Mesenchymal stem cell (in vitro differentiated cells and primary cell): ENCODE measurements around the gene P2RX7.

Source experiments
- DNase-seq: peaks from one replicate; pipeline ENCODE4 v3.0.0-alpha.2; 2013
- H2AFZ ChIP-seq: one replicate; pipeline ENCODE4 v1.6.1; 2013; ENCODE audit warnings: low read depth, mild to moderate bottlenecking, control low read depth, inconsistent platforms, low read length, moderate library complexity
- H2AK5ac ChIP-seq: 2 replicates; pipeline ENCODE4 v1.6.1; 2013; ENCODE audit warnings: low read length, moderate library complexity, mild to moderate bottlenecking, inconsistent platforms; ENCODE audit not compliant: severe bottlenecking
- H2BK120ac ChIP-seq: one replicate; pipeline ENCODE4 v1.6.1; 2013; ENCODE audit warnings: low read depth, mild to moderate bottlenecking, inconsistent platforms, low read length, moderate library complexity
- H2BK12ac ChIP-seq, 2 experiments: one replicate each; pipeline ENCODE4 v1.6.1; 2013; ENCODE audit warnings: inconsistent platforms in 2 of 2, low read length in 2 of 2, mild to moderate bottlenecking in 2 of 2, moderate library complexity in 2 of 2, control low read depth in 1 of 2
- H2BK15ac ChIP-seq: one replicate; pipeline ENCODE4 v1.6.1; 2013; ENCODE audit warnings: mild to moderate bottlenecking, low read depth, inconsistent platforms; ENCODE audit not compliant: poor library complexity, severe bottlenecking
- H2BK5ac ChIP-seq: 2 replicates; pipeline ENCODE4 v1.6.1; 2013; ENCODE audit warnings: low read depth, mild to moderate bottlenecking, low read length, control low read depth, inconsistent platforms; ENCODE audit not compliant: poor library complexity, severe bottlenecking
- H3K14ac ChIP-seq, 2 experiments: one replicate each; pipeline ENCODE4 v1.6.1; 2013; ENCODE audit warnings: inconsistent platforms in 2 of 2, low read length in 2 of 2, control low read depth in 1 of 2, mild to moderate bottlenecking in 1 of 2, moderate library complexity in 1 of 2
- H3K18ac ChIP-seq, 2 experiments: one replicate each; pipeline ENCODE4 v1.6.1; 2013; ENCODE audit warnings: inconsistent platforms in 2 of 2, low read length in 2 of 2, control low read depth in 1 of 2, low read depth in 1 of 2, mild to moderate bottlenecking in 1 of 2
- H3K23ac ChIP-seq, 2 experiments: one replicate each; pipeline ENCODE4 v1.6.1; 2013; ENCODE audit warnings: inconsistent platforms in 2 of 2, low read length in 2 of 2, mild to moderate bottlenecking in 2 of 2, moderate library complexity in 2 of 2, control low read depth in 1 of 2
- H3K27ac ChIP-seq: 2 replicates; pipeline ENCODE4 v1.5.1; 2013; ENCODE audit warnings: mild to moderate bottlenecking, moderate library complexity, low read length, control low read depth, inconsistent platforms; ENCODE audit not compliant: poor library complexity, severe bottlenecking
- H3K27me3 ChIP-seq, 2 experiments: 2 replicates each; pipeline versions ENCODE4 v1.6.1 to v1.7.0; 2013; ENCODE audit warnings: low read length in 2 of 2, mild to moderate bottlenecking in 2 of 2, moderate library complexity in 2 of 2, control low read depth in 1 of 2, inconsistent platforms in 1 of 2; ENCODE audit not compliant: control insufficient read depth in 1 of 2, insufficient read depth in 1 of 2
- H3K36me3 ChIP-seq, 2 experiments: 2 replicates each; pipeline versions ENCODE4 v1.6.1 to v1.7.0; 2013; ENCODE audit warnings: low read length in 2 of 2, control low read depth in 1 of 2, inconsistent platforms in 1 of 2, low read depth in 1 of 2, mild to moderate bottlenecking in 1 of 2; ENCODE audit not compliant: insufficient read depth in 2 of 2, control insufficient read depth in 1 of 2
- H3K4ac ChIP-seq, 2 experiments: one replicate each; pipeline ENCODE4 v1.6.1; 2013; ENCODE audit warnings: inconsistent platforms in 2 of 2, low read length in 2 of 2, mild to moderate bottlenecking in 2 of 2, moderate library complexity in 2 of 2, control low read depth in 1 of 2, low read depth in 1 of 2
- H3K4me1 ChIP-seq: 2 replicates; pipeline ENCODE4 v1.6.1; 2013; ENCODE audit warnings: low read depth, low read length, control low read depth; ENCODE audit not compliant: control insufficient read depth, insufficient read depth
- H3K4me2 ChIP-seq: 2 replicates; pipeline ENCODE4 v1.6.1; 2013; ENCODE audit warnings: low read length, mild to moderate bottlenecking, inconsistent platforms; ENCODE audit not compliant: poor library complexity, severe bottlenecking
- H3K4me3 ChIP-seq, 2 experiments: 2 replicates each; pipeline versions ENCODE4 v1.5.1 to v1.7.0; 2013; ENCODE audit warnings: low read length in 2 of 2, mild to moderate bottlenecking in 2 of 2, control low read depth in 1 of 2, low read depth in 1 of 2; ENCODE audit not compliant: insufficient read depth in 1 of 2
- H3K79me1 ChIP-seq: replicated peaks from 2 replicates; pipeline ENCODE4 v1.6.1; 2013; ENCODE audit warnings: mild to moderate bottlenecking, control low read depth, low read length, inconsistent platforms; ENCODE audit not compliant: poor library complexity, severe bottlenecking
- H3K9ac ChIP-seq: 2 replicates; pipeline ENCODE4 v1.7.0; 2013; ENCODE audit warnings: mild to moderate bottlenecking, low read length, moderate library complexity
- H3K9me3 ChIP-seq: 2 replicates; pipeline ENCODE4 v1.7.0; 2013; ENCODE audit warnings: mild to moderate bottlenecking, low read length; ENCODE audit not compliant: control insufficient read depth
- H4K8ac ChIP-seq: one replicate; pipeline ENCODE4 v1.6.1; 2013; ENCODE audit warnings: inconsistent platforms, mild to moderate bottlenecking, low read length, moderate library complexity
- H4K91ac ChIP-seq: one replicate; pipeline ENCODE4 v1.6.1; 2013; ENCODE audit warnings: mild to moderate bottlenecking, low read length, inconsistent platforms
- WGBS: methylation state at CpG from one replicate; pipeline ENCODE4 v1.1.7; 2013; ENCODE audit warnings: mixed read lengths; 5-methylcytosine and 5-hydroxymethylcytosine counted together

Gene P2RX7

GRCh38 chr12:121089813-121090430 is 42.8 kb upstream of the P2RX7 start:
- DNase-seq = no peak
- Histone ChIP-seq H3K27ac (no peak overlapping the region), H3K9me3 (no peaks in the 10 kb centered on the region), H3K4me2 (no peak overlapping the region), H3K23ac (no peak overlapping the region), H3K79me1 (no peaks in the 10 kb centered on the region), H3K36me3 (no peaks in the 10 kb centered on the region), H2BK15ac (no peak overlapping the region), H3K27me3 (peaks cover 44 to 59% of the 10 kb centered on the region in 2 experiments), H2BK120ac (no peak overlapping the region), H2AK5ac (no peak overlapping the region), H3K4me3 (no peak overlapping the region), H3K4ac (no peak overlapping the region), H2BK5ac (no peak overlapping the region), H3K4me1 (no peaks in the 10 kb centered on the region), H2BK12ac (no peak overlapping the region), H4K8ac (no peak overlapping the region), H2AFZ (no peak overlapping the region), H3K18ac (no peak overlapping the region), H3K9ac (no peak overlapping the region), H3K14ac (no peak overlapping the region), H4K91ac (no peak overlapping the region)
- 87% methylated on average over 10 of the region's 10 CpGs for WGBS

- H3K23ac ChIP-seq = no peak overlapping the region
- no peak overlapping the region for H4K8ac ChIP-seq
- H4K91ac ChIP-seq = no peak overlapping the region
- no peaks in the 10 kb centered on the region for H3K79me1 ChIP-seq
- H3K4me2 ChIP-seq = no peak overlapping the region
- no peak for DNase-seq
- no peak overlapping the region for H3K14ac ChIP-seq
- no peaks in the 10 kb centered on the region for H3K9me3 ChIP-seq
- H2BK12ac ChIP-seq = no peak overlapping the region
- no peak overlapping the region for H3K27ac ChIP-seq
- 66% methylated on average over 9 of the region's 11 CpGs for WGBS
- H2BK5ac ChIP-seq = no peak overlapping the region
- H3K36me3 ChIP-seq = no peaks in the 10 kb centered on the region
- H3K18ac ChIP-seq = no peak overlapping the region
- no peak overlapping the region for H3K4ac ChIP-seq
- no peak overlapping the region for H3K4me3 ChIP-seq
- no peak overlapping the region for H2BK15ac ChIP-seq
- no peak overlapping the region for H2BK120ac ChIP-seq
- no peak overlapping the region for H3K9ac ChIP-seq
- peaks cover 53 to 66% of the 10 kb centered on the region in 2 experiments for H3K27me3 ChIP-seq
- no peak overlapping the region for H2AFZ ChIP-seq
- H2AK5ac ChIP-seq = no peak overlapping the region
- peaks cover 3% of the 10 kb centered on the region for H3K4me1 ChIP-seq
Observed at GRCh38 chr12:121090586-121091514, 41.8 kb upstream of the P2RX7 start.

- no peak for DNase-seq
- Histone ChIP-seq H3K23ac (no peak overlapping the region), H3K4me2 (no peak overlapping the region), H3K18ac (no peak overlapping the region), H4K8ac (no peak overlapping the region), H3K4me3 (no peak overlapping the region), H3K79me1 (no peaks in the 10 kb centered on the region), H4K91ac (no peak overlapping the region), H3K4ac (no peak overlapping the region), H3K27me3 (peaks cover 49 to 58% of the 10 kb centered on the region in 2 experiments), H2BK120ac (no peak overlapping the region), H3K9me3 (no peaks in the 10 kb centered on the region), H2BK15ac (no peak overlapping the region), H3K14ac (no peak overlapping the region), H2AK5ac (no peak overlapping the region), H3K4me1 (peaks cover 5% of the 10 kb centered on the region), H3K27ac (no peak overlapping the region), H2AFZ (no peak overlapping the region), H2BK5ac (no peak overlapping the region), H3K36me3 (no peaks in the 10 kb centered on the region), H2BK12ac (no peak overlapping the region), H3K9ac (no peak overlapping the region)
- no CpG with 5 or more reads among the region's 2 CpGs for WGBS
Observed at GRCh38 chr12:121092034-121092433, 40.6 kb upstream of the P2RX7 start.

GRCh38 chr12:121093487-121093891 is 39.2 kb upstream of the P2RX7 start:
- Histone ChIP-seq H3K4ac (no peak overlapping the region), H2BK120ac (no peak overlapping the region), H3K23ac (no peak overlapping the region), H3K27me3 (peaks cover 45 to 49% of the 10 kb centered on the region in 2 experiments), H3K4me3 (no peak overlapping the region), H3K9ac (no peak overlapping the region), H3K4me1 (peaks cover 5% of the 10 kb centered on the region), H4K8ac (no peak overlapping the region), H3K18ac (no peak overlapping the region), H3K4me2 (no peak overlapping the region), H3K9me3 (no peaks in the 10 kb centered on the region), H4K91ac (no peak overlapping the region), H2BK12ac (no peak overlapping the region), H3K27ac (no peak overlapping the region), H3K79me1 (no peaks in the 10 kb centered on the region), H3K36me3 (no peaks in the 10 kb centered on the region), H2BK5ac (no peak overlapping the region), H2BK15ac (no peak overlapping the region), H3K14ac (no peak overlapping the region), H2AFZ (no peak overlapping the region), H2AK5ac (no peak overlapping the region)
- 92% methylated on average over 25 of the region's 31 CpGs for WGBS
- no peak for DNase-seq
